HUES64 (cell line): ENCODE data around the gene FBXL17.

Experiments
- H3K27ac ChIP-seq: 2 replicates; pipeline ENCODE4 v1.7.0; 2013; ENCODE audit warnings: low read depth, low read length, inconsistent platforms
- H3K27me3 ChIP-seq: 2 replicates; pipeline ENCODE4 v1.6.1; 2013; ENCODE audit warnings: mild to moderate bottlenecking, low read length; ENCODE audit not compliant: insufficient read depth
- H3K36me3 ChIP-seq: 2 replicates; pipeline ENCODE4 v1.6.1; 2013; ENCODE audit warnings: mild to moderate bottlenecking, low read length; ENCODE audit not compliant: insufficient read depth
- H3K4me1 ChIP-seq: 2 replicates; pipeline ENCODE4 v1.6.1; 2013; ENCODE audit warnings: mild to moderate bottlenecking, low read length, moderate library complexity; ENCODE audit not compliant: insufficient read depth
- H3K4me3 ChIP-seq: 2 replicates; pipeline ENCODE4 v1.5.1; 2013; ENCODE audit warnings: mild to moderate bottlenecking, low read length, moderate library complexity
- H3K9ac ChIP-seq: 2 replicates; pipeline ENCODE4 v1.6.1; 2013; ENCODE audit warnings: mild to moderate bottlenecking, low read depth, low read length
- H3K9me3 ChIP-seq: 2 replicates; pipeline ENCODE4 v1.6.1; 2013; ENCODE audit warnings: low read depth, low read length; ENCODE audit not compliant: insufficient read depth
- WGBS: fragments of 150-250, 120-280 bp; methylation state at CpG from one replicate; pipeline ENCODE4 v1.1.7; 2013; ENCODE audit warnings: missing lambda C conversion rate; 5-methylcytosine and 5-hydroxymethylcytosine counted together

Gene FBXL17

DNA sequence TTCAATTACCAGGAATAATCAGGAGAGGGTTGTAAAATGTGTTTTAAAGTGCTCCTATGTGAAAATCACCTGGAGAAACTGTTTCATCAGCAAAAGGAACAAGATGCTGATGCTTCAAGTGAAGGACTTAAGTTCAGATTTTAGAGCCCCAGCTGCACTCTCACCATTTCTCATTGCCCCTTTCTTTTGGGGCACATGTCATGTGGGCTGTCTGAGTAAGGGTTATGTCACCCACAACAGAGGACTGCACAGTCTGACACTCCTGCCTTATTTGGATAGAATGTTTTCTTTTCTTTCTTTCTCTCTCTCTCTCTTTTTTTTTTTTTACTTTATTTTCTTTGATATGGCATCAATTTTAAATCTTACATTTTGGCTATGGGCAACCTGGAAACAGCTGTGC is 507.1 kb downstream of the FBXL17 start:
- H3K9ac ChIP-seq = no peak overlapping the region
- H3K9me3 ChIP-seq = no peaks in the 10 kb centered on the region
- no peak overlapping the region for H3K4me3 ChIP-seq
- no peaks in the 10 kb centered on the region for H3K27me3 ChIP-seq
- H3K36me3 ChIP-seq = no peaks in the 10 kb centered on the region
- H3K4me1 ChIP-seq = peaks cover 35% of the 10 kb centered on the region
- no peak overlapping the region for H3K27ac ChIP-seq

DNA sequence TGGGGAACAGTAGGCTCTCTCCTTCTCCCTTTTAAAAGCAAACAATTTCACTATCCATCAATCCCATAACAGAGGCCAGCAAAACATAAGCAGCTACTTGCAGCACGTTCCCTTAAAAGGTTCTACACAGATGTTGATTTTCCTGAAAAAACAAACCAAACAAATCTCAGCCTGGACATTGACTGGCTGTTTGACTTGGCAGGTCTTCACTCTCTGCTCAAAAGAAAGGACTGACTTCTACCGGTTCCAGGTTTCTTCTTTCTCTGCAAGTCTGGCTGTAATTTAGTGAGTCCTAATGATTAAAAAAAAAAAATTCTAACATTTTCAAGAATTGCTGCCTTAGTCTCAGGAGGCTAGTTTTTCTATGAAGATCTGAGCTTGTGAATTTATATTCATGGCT is 508.0 kb downstream of the FBXL17 start:
- no peak overlapping the region for H3K27ac ChIP-seq
- WGBS = 55% methylated on average over 2 of the region's 2 CpGs

DNA sequence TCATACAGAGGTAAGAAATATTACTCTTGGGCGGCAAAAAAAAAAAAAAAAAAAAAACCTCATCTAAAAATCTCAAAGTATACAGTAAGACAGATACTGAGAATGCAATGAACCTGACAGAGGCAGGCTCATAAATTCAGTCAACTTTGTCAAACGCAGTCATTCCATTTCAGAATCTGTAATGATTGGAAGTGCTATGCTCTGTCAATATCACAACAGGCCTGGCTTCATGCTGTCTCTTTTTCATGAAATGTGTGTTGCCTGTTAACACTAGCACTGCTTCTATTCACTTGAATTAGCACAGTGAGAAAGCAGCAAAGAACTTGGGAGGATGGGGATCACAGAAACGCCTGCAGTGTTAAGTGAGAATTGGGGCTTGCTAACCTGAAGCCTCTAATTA is 510.9 kb downstream of the FBXL17 start:
- no peaks in the 10 kb centered on the region for H3K27me3 ChIP-seq
- H3K9me3 ChIP-seq = no peaks in the 10 kb centered on the region
- no peak overlapping the region for H3K9ac ChIP-seq
- no peak overlapping the region for H3K27ac ChIP-seq
- H3K36me3 ChIP-seq = no peaks in the 10 kb centered on the region
- no peak overlapping the region for H3K4me3 ChIP-seq
- WGBS = 90% methylated on average over 2 of the region's 3 CpGs
- peaks cover 29% of the 10 kb centered on the region for H3K4me1 ChIP-seq

More for the DNA sequence above, 508.0 kb downstream of the FBXL17 start:
- Histone ChIP-seq H3K4me3 (no peak overlapping the region), H3K36me3 (no peaks in the 10 kb centered on the region), H3K4me1 (peaks cover 41% of the 10 kb centered on the region), H3K27me3 (no peaks in the 10 kb centered on the region), H3K9me3 (no peaks in the 10 kb centered on the region), H3K9ac (no peak overlapping the region)

DNA sequence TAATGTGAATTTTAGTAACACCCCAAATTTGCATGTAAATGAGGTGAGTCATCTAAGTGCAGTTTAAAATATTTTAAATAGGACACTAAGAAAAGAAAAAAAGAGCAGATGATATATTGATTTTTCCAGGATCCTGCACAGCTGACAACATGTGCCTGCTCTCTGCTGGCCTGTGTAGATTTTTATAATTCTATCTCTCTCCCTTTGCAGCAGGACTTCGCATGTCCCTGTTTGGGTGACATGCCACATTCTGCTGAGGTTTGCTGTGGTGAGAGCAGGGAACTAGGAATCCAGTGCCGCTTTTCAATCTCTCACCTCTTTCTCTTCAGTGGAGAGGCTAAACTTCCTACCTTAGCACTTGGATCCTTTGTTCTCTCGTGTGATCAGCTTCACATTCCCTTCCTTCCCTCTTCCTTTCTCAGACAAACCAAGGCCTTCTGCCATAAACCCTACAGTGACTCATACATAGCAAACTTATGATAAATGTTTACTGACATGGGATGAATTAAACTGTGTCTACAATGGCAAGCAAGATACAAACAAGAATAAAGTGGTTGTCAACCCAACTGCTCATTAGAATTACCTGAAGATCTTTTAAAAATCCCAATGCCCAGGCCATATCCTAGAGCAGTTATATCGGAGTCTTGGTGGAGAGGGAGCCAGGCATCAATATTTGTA is 512.3 kb downstream of the FBXL17 start:
- H3K9me3 ChIP-seq = no peaks in the 10 kb centered on the region
- no peak overlapping the region for H3K4me3 ChIP-seq
- H3K27me3 ChIP-seq = no peaks in the 10 kb centered on the region
- no peak overlapping the region for H3K27ac ChIP-seq
- peaks cover 29% of the 10 kb centered on the region for H3K4me1 ChIP-seq
- H3K9ac ChIP-seq = no peak overlapping the region
- no peaks in the 10 kb centered on the region for H3K36me3 ChIP-seq
- 81% methylated on average over 4 of the region's 4 CpGs for WGBS

DNA sequence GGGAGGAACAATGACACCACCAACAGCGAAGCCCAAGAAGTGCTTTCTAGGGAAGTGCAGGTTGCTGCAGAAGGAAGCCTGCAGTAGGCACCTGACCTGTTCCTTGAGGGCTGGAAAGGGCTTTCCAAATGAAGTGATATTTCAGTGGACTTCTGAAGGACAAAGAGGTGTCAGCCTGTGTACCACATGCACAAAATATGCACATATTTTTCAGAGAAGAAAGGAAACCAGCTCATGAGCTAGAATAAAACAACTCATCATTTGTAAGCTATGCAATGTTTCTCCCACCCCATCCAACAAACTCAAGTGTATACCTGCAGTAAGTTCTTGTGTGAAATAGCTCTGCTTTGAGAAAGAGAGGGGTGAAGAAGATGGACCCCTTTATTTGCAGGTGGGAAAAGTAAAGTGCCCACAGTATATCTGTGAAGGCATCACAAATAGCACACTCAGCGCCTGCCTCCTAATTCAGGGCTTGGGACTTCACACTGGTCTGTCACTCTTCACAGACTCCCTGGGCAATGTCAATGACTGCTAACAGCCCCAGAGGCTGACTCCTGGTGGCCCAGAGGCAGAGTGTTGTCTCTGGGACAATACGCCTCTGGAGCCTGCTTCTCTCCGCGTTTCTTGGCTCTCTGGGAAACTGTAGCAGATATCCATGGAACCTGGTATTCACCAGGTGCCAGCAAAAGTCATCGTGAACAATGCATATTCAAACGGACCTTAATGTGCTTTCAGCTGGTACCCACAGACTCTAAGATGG is 513.1 kb downstream of the FBXL17 start:
- no peaks in the 10 kb centered on the region for H3K9me3 ChIP-seq
- no peak overlapping the region for H3K4me3 ChIP-seq
- WGBS = 84% methylated on average over 7 of the region's 7 CpGs
- no peak overlapping the region for H3K9ac ChIP-seq
- no peak overlapping the region for H3K27ac ChIP-seq
- no peaks in the 10 kb centered on the region for H3K27me3 ChIP-seq
- no peaks in the 10 kb centered on the region for H3K36me3 ChIP-seq
- H3K4me1 ChIP-seq = peaks cover 23% of the 10 kb centered on the region

DNA sequence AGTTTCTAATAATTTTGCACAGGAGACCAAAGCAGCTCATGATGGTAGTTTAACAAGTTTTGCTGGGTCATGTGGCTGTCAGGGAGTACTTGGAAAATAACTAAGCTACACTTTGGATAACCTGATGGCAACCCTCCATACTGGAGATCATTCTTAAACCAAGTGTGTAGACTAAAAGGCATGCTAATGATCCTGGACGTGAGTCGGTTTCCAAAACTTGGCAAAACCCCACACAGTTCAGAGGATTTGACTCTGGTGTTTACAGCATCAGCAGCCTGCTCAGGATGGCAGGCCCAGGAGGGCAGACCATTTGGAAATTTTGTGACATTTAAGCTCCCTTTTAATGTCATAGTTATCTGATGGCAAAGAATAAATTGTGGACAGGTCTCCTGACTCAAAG is 514.6 kb downstream of the FBXL17 start:
- Histone ChIP-seq H3K4me1 (peaks cover 20% of the 10 kb centered on the region), H3K9ac (no peak overlapping the region), H3K36me3 (no peaks in the 10 kb centered on the region), H3K4me3 (no peak overlapping the region), H3K9me3 (no peaks in the 10 kb centered on the region), H3K27ac (no peak overlapping the region), H3K27me3 (no peaks in the 10 kb centered on the region)
- WGBS = 90% methylated on average over 2 of the region's 2 CpGs

DNA sequence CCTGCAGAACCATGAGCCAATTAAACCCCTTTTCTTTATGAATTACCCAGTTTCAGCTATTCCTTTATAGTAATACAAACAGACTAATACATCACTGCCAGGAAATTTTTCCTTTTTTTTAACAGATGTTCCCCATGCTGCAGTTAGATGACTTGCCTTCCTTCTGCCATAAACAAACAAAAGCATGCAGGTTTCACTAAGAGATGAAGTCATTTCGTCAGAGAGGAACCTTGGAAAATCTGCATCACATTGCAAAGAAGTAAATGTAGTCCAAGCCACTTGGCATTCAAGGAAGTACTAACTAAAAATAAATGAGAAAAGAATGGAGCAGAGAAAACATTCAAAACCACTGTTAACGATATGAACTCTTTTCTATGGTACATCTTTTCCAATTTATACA is 517.1 kb downstream of the FBXL17 start:
- Histone ChIP-seq H3K4me1 (peaks cover 26% of the 10 kb centered on the region), H3K9me3 (no peaks in the 10 kb centered on the region), H3K36me3 (no peaks in the 10 kb centered on the region), H3K27me3 (no peaks in the 10 kb centered on the region), H3K4me3 (no peak overlapping the region), H3K27ac (no peak overlapping the region), H3K9ac (no peak overlapping the region)
- 89% methylated on average over 1 of the region's 2 CpGs for WGBS

DNA sequence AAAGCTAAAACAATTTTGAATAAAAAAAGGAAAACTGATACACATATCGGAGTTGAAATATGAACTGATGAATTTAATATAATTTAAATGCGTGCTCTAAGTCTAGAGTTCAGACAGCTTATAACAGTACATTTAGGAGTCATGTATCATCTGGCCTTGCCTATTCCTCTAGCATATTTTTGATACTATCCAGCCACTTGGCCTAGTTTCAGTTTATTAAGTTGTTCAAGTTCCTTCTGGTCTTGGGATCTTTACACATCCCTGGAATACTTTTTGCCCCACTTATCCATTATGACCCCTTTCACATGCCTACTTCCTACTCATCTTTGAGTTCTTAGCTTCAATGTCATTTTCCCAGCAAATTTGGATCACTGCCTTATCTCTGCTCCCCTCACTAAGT is 518.8 kb downstream of the FBXL17 start:
- H3K9ac ChIP-seq = no peak overlapping the region
- H3K4me3 ChIP-seq = no peak overlapping the region
- H3K4me1 ChIP-seq = peaks cover 21% of the 10 kb centered on the region; the same call in 1 of the 2 replicates
- WGBS = 92% methylated on average over 2 of the region's 2 CpGs
- H3K9me3 ChIP-seq = no peaks in the 10 kb centered on the region
- H3K36me3 ChIP-seq = no peaks in the 10 kb centered on the region
- no peak overlapping the region for H3K27ac ChIP-seq
- no peaks in the 10 kb centered on the region for H3K27me3 ChIP-seq

DNA sequence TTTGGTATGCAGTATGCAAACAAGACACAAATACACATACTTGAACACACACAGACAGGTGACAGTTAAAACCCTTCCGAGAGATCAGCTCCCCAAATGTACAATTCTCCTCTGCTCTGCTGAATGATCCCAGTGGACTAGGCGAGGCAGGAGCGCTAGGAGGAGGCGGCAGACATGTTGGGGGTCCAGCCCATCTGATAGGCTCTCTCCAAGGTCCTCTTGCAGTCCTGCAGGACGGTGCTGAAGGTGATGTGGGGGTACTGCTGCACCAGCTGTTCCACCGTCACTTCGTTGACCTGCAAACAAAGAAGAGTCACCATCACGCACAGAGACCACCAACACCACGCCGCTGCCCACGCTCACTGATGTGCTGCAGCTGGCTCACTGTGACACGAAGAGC is 520.3 kb downstream of the FBXL17 start:
- Histone ChIP-seq H3K4me1 (peaks cover 21% of the 10 kb centered on the region; the same call in 1 of the 2 replicates), H3K36me3 (no peaks in the 10 kb centered on the region), H3K4me3 (no peak overlapping the region), H3K9ac (no peak overlapping the region), H3K9me3 (no peaks in the 10 kb centered on the region), H3K27me3 (no peaks in the 10 kb centered on the region), H3K27ac (no peak overlapping the region)
- 89% methylated on average over 12 of the region's 12 CpGs for WGBS

DNA sequence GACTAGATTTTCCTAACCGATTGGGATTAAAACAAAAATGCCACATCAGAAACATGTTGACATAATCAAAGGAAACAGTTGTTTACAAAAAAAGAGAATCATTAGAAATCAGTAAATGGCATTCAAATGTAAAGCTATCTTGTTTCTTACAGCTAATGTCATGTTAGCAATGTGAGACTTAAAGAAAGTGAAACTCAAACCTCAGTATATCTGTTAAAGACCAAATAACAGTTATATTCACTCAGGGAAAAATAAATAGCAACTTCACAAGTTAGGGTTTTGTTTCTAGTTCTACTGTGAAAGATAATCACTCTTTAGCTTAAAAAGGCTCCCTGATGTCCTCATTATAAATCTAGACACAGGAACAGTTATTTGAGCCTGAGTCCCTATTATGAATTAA is 521.9 kb downstream of the FBXL17 start:
- Histone ChIP-seq H3K9me3 (no peaks in the 10 kb centered on the region), H3K9ac (no peak overlapping the region), H3K36me3 (no peaks in the 10 kb centered on the region), H3K27ac (no peak overlapping the region), H3K27me3 (no peaks in the 10 kb centered on the region), H3K4me1 (peaks cover 12% of the 10 kb centered on the region; the same call in 1 of the 2 replicates), H3K4me3 (no peak overlapping the region)
- whole genome bisulfite sequencing = no CpG with 5 or more reads among the region's 1 CpG

DNA sequence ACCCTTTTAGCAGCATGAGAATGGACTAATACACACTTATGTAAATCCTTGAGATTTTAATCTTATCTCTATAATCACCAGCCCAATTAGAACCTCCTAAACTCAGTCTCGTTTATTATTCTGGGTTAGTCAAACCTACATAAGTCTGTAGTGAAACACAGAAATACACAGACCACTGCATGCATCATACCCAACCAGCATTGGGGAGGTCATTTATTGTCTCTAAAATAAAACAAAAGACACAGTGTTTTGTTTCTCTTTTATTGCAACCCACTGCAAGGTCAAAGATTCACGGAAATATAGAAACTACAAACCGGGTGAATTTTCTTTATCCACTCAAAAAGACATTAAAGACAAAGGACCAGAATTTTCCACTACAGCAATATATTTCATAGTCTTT is 523.1 kb downstream of the FBXL17 start:
- 78% methylated on average over 3 of the region's 3 CpGs for WGBS
- no peaks in the 10 kb centered on the region for H3K36me3 ChIP-seq
- no peaks in the 10 kb centered on the region for H3K27me3 ChIP-seq
- no peak overlapping the region for H3K4me3 ChIP-seq
- no peak overlapping the region for H3K9ac ChIP-seq
- no peaks in the 10 kb centered on the region for H3K9me3 ChIP-seq
- peaks cover 7% of the 10 kb centered on the region; the same call in 1 of the 2 replicates for H3K4me1 ChIP-seq
- no peak overlapping the region for H3K27ac ChIP-seq
